ENCODE results near the gene KRTAP4-16.
"Not testable (repeated sequence)": the region's sequence is repeated elsewhere in the genome, so short reads cannot be mapped to it uniquely, and the experiment has no call there.

KRTAP4-16 gene

DNA sequence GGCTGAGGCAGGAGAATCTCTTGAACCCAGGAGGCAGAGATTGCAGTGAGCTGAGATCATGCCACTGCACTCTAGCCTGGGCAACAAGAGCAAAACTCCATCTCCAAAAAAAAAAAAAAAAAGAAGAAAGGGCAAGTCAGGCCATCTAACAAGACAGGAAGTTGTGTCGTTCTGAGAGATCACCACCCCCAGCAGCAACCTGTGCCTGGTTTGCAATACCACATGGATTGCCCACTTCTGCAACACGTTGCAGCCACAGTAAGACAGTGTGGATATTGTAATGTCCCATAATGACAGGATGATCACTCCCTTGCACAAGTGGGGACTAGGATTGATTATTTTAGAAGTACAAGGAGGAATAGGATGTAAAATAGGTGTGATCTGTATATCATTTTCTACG is 33.0 kb downstream of the KRTAP4-16 start:
- DNase-seq, result no peak

DNA sequence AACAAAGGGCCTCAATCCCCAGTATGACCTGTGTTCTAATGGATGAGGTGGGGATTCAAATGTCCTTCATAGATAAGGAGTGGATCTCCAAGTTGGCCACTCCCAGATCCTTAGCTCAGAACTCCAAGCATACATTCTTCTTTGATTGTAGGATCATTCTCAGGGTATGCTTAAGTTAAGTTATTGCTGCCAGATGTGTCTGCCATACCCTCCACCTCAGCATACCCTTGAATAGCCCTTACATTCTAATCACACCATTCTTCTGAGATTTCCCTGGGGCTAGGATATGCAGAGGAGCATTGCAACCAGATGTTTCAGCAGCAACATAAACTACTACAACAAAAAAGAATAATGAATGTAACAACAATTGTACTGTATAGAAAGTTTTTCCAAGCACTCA is 34.7 kb downstream of the KRTAP4-16 start:
- no peak for DNase-seq

DNA sequence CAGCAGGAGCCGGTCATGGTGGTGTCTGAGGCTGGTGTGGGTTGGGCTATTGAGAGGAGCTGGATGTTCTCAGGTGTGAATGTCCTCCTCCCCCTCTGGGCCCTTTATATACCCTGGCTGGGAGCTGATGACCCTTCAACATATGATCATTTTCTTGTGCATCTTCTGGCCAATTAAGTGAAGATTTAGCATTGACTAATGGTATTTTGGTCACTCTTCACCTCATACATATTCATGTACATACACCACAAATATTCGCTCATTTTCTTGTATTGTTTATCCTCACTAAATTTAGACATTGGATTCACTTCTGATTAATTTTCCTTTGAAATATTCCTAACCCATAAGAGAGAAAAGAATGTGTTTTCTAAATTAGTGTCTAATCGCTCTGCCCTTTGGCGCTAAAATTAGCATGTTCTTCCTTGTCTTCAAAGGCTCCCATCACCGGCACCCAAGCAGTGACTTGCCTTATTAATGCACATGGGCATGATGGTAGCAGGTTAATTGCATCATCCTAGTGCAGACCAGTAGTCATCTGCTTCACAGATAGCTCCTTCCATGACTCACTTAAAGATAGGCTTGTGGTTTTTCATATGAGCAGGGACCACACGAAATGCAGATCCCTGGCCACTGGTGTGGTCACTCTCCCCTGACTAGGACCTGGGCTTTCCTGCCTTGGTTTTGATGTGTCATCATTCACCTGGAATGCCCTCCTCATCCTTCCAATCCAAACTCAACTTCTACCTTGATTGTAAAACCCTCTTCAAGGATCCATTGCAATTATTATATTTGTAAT is 36.0 kb downstream of the KRTAP4-16 start, which contains the start of gene KRTAP2-4:
TSS of gene KRTAP2-4 (minus strand) at position 51 of the 796 bp plus-strand sequence. CDS start at position 17, 34 bp downstream.
- no peak for DNase-seq

DNA sequence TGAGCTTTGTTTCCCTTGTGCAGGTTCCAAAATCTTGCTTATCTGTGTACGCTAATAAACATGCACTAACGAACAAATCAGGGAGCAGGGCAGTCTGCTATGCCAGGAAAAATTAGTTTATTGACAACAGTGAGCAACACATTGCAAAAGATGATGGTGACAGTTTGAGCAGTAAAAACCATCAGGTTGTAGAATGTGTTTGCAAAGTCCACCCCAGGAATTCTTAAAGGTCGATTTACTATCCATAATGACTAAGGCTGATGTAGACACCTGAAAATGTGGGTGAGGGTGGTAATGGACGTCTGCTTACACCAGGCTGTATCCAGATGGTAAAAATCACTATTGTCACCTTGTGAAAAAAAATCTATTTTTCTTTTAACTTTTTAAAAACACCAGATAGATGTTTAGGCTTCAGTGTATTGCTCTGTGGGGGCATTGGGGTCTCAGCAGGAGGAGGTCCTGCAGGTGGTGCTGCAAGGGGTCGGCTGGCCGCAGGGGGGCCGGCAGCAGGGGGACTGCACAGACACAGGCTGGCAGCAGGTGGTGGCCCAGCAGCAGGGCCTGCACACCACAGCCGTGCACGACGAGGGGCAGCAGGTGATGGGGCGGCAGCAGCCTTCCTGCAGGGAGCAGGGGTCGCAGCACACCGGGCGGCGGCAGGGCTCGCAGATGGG is 36.9 kb downstream of the KRTAP4-16 start:
- DNase-seq, result not testable (repeated sequence)

DNA sequence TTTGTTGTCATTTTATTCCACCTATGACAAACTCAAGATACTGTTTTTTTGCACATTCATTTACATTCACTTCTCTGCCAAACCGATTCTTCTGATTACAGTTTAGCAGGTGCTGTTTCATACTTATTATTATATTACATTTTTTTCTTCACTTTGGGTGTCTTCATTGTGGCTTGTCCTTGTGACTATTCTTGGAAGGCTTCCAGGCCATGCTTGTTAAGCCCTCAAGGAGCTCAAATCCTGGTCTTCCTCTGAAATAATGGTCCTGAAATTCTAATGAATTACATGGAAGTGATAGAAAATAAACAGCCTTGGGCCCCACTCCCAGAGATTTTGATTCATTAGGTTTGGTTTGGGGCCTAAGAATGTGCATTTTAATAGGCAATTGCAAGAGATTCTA is 37.7 kb downstream of the KRTAP4-16 start:
- no peak for DNase-seq

DNA sequence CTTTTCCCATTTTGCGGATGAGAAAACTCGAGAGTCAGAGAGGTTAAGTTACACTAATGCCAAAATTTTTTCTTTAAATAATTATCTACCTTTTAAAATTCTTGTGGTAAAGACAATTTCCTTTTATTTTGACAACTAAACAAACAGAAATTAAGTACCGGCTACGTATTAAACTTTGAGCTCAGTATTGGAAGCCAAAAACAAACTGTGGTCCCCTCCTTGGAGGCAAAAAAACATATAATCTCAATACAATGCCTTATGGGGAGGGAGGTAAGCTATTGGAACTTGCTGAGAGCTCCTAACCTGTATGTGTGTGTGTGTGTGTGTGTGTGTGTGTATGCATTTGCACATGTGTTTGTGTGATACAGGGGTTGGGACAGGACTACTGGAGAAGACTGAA is 38.6 kb downstream of the KRTAP4-16 start:
- DNase-seq, result no peak

DNA sequence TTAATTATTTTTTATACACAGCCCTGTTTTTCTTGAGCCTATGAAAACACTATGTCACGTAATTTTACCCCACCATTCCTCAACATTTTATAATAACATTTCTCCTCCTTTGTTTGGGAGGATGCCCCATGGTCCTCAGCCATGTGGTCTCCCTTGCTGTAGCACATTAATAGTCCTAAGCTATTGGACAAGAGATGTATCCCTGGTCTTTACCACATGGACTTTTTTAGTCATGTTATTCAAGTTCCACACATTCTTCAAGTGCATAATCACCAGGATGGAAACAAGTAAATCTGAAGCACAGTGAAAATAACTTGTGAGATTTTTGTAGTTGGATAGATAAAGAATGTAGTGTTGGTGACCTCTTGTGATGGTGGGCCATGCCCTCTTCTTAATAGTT is 40.0 kb downstream of the KRTAP4-16 start:
- no peak for DNase-seq

DNA sequence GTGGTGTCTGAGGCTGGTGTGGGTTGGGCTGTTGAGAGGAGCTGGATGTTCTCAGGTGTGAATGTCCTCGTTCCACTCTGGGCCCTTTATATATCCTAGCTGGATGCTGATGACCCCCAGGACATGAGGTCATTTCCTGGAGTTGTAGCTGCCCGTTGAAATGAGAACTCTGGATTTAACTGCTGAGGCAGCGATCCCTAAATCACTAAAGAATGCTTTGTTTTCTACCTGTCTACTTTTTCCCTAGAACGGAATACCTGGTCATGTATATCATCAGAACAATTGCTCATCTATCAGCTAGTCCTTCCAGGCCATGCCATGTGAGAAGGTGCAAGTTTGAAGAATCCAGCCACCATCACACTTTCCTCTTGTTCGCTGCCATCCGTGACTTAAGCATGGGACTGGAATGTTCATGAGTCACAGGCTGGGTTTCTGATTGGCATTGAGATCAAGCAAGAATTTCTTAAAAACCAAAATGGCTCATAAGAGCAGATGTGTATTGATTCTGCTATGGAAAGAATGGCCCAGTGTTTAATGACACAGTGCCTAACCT is 41.9 kb downstream of the KRTAP4-16 start, which contains the start of gene KRTAP2-3:
TSS of gene KRTAP2-3 (minus strand) at position 63 of the 553 bp plus-strand sequence. CDS start 64 bp downstream, outside the sequence.
- DNase-seq, result no peak

DNA sequence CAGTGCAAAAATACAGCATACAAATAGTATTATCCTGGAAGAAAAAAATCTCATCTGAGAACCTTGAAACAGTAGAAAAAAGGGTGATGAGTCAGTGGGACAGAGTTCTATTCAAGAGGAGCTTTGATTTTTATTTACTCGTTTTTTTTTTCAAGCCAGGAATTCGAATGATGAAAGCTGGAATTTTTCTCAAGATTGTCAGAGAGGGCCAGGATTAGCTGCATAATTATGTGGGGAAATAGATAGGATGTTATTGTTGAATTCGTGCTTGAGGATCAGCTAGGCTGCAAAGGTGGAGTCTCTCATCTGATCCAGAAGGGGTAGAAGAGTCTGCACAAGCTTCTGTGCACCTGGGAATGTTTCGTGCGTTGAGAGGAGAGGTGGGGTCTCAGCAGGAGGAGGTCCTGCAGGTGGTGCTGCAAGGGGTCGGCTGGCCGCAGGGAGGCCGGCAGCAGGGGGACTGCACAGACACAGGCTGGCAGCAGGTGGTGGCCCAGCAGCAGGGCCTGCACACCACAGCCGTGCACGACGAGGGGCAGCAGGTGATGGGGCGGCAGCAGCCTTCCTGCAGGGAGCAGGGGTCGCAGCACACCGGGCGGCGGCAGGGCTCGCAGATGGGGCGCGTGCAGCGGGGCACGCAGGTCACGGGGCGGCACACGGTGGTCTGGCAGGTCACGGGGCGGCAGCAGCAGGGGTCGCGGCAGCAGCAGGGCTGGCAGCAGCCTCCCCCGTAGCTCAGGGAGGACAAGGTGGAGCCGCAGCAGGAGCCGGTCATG is 42.5 kb downstream of the KRTAP4-16 start:
- not testable (repeated sequence) for DNase-seq

DNA sequence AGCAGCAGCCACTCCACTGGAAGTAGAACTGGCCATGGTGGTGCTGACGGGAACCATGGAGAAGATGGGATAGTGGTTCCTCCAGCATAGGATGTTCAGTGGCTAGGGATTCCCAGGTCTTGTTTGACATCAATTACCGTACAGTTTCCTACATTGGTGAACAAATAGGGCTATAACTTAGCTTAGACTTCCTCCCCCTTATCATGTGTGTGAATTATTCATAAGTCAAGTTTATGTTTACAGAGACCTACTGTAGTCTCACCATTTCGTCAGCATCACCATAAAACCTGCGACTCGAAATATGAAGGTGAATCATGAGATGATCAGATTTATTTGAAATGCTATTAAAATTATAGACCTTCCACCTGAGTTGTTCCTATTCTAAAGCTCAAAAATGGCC is 43.3 kb downstream of the KRTAP4-16 start:
- DNase-seq, result no peak

DNA sequence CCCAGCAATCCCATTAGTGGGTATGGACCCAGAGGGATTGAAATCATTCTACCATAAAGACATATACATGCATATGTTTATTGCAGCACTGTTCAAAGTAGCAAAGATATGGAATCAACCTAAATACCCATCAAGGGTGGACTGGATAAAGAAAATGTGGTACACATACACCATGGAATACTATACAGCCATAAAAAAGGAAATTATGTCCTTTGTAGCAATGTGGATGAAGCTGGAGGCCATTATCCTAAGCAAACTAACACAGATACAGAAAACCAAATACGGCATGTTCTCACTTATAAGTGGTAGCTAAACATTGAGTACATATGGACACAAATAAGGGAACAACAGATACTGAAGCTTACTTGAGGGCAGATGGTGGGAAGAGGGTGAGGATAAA is 44.5 kb downstream of the KRTAP4-16 start:
- DNase-seq, result no peak

DNA sequence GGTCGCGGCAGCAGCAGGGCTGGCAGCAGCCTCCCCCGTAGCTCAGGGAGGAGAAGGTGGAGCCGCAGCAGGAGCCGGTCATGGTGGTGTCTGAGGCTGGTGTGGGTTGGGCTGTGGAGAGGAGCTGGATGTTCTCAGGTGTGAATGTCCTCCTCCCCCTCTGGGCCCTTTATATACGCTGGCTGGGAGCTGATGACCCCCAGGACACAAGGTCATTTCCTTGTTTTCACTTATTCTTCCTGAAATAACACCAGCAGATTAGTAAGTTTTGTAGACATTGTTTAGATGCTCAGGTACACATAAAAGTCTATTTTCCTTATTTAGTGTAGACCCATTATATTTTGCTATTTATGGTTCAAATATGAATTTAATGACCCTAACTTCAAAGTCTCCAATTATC is 46.9 kb downstream of the KRTAP4-16 start, which contains the start of gene KRTAP2-2:
TSS of gene KRTAP2-2 (minus strand) at position 101 of the 400 bp plus-strand sequence. CDS start at position 82, 19 bp downstream.
- DNase-seq, result not testable (repeated sequence)

DNA sequence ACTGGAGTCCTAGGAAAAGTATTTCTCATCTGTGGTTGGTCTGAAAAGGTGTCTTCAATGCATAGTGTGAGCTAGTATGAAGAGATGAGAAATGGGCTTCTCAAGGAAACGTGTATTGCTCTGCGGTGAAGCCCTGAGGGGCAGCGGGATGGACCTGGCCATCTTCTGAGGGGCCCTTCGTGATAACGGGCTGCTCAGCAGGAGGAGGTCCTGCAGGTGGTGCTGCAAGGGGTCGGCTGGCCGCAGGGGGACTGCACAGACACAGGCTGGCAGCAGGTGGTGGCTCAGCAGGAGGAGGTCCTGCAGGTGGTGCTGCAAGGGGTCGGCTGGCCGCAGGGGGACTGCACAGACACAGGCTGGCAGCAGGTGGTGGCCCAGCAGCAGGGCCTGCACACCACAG is 47.5 kb downstream of the KRTAP4-16 start:
- DNase-seq, result not testable (repeated sequence)

DNA sequence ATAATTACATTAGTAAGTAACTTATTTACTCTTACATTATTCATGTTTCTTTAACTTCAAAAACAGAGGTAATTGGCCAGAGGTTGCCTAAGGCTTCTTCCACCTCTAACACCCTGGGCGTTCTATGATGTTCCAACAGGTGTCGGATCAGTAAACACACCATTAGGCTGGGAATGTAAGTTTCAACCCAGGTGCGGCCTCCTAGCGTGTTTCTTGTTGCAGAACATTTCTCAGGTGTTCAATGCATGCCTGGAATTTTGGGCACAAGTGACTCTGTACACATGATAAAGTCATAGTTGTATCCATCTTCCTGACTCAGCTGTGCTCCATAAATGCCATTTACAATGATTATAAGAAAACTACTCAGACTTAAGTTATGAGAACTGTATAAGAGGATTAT is 48.0 kb downstream of the KRTAP4-16 start:
- DNase-seq, result no peak

DNA sequence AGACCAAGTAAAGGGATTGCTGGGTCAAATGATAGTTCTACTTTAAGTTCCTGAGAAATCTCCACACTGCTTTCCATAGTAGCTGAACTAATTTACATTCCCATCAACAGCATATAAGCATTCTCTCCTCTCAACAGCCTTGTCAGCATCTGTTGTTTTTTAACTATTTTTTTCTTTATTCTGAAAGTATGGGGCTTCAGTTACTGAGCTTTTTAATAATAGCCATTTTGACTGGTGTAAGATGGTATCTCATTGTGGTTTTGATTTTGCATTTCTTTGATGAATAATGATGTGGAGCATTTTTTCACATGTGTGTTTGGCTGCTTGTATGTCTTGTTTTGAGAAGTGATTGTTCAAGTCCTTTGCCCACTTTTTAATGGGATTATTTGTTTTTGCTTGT is 49.4 kb downstream of the KRTAP4-16 start:
- no peak for DNase-seq
